Measurements from ENCODE around the gene TTLL10.

- TF ChIP-seq EZH2 (IDR thresholded peaks at IDR 0.05; ENCODE audit: borderline replicate concordance, insufficient read depth, low read length, poor library complexity, severe bottlenecking) (no peak), SMC3 (conservative IDR thresholded peaks at IDR 0.05; ENCODE audit: poor library complexity) (no peak), TAF1 (IDR thresholded peaks at IDR 0.05; ENCODE audit: low read depth) (no peak)
Observed at GRCh38 chr1:1204425-1204920, 30.8 kb downstream of the TTLL10 start.
